ENCODE measurements around the gene KRT82. TPM values are rescaled to one million over a fixed set of nuclear protein-coding genes. Genes with fewer than 3 reads are reported as not detected.
A peak's percentile ranks its signal among the peaks of the same experiment; 100 is the strongest.
"Not testable (repeated sequence)": the region's sequence is repeated elsewhere in the genome, so short reads cannot be mapped to it uniquely, and the experiment has no call there.

KRT82 gene
- not detected for polyA plus RNA-seq

GRCh38 chr12:52405922-52406385 lies at the start of gene KRT82:
KRT82 (minus strand) TSS chr12:52406335; CDS start chr12:52406277, 58 bp downstream.
- H3K36me3 ChIP-seq (ENCODE audit: control insufficient read depth in 2 of 2, insufficient read depth in 2 of 2, low read length in 1 of 2) = no peaks in the 10 kb centered on the region
- H3K27ac ChIP-seq (ENCODE audit: low read depth in 2 of 2, low read length in 1 of 2) = no peak within 1 kb of the TSS
- H3K9me3 ChIP-seq (ENCODE audit: control insufficient read depth in 2 of 2, insufficient read depth in 1 of 2, low read depth in 1 of 2, low read length in 1 of 2) = no peaks in the 10 kb centered on the region
- no peak within 1 kb of the TSS for H3K4me3 ChIP-seq (ENCODE audit: low read depth in 1 of 2, low read length in 2 of 2)
- 92 to 94% methylated on average over 14 of the region's 14 CpGs for WGBS, 2 donors
- H3K4me1 ChIP-seq (ENCODE audit: control insufficient read depth in 2 of 2, insufficient read depth in 2 of 2, low read length in 1 of 2) = no peaks in the 10 kb centered on the region
- no peaks in the 10 kb centered on the region for H3K27me3 ChIP-seq (ENCODE audit: control insufficient read depth in 1 of 2, insufficient read depth in 2 of 2, low read length in 2 of 2)

DNA sequence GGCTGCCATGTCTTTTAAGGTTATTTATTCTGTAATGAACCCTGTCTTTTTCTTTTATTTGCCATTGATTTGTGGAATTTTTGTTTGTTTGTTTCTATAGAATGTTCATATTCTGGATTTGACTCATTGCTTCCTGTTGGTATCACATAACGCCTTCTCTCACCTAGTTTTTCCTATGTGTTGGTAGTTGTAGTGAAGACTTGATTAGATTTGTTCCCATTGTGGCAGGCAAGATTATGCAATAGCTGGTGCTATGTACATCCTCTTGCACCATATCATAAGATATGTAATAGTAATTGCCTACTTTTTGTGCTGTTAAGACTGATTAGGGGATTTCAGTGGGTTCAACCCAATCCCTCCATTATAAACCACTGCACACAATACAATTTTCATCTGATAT lies 49.7 kb upstream of the KRT82 start:
- Histone ChIP-seq H3K4me3 (ENCODE audit: low read depth in 1 of 2, low read length in 2 of 2) (no peak overlapping the region), H3K27ac (ENCODE audit: low read depth in 2 of 2, low read length in 1 of 2) (no peak overlapping the region), H3K9me3 (ENCODE audit: control insufficient read depth in 2 of 2, insufficient read depth in 1 of 2, low read depth in 1 of 2, low read length in 1 of 2) (no peaks in the 10 kb centered on the region), H3K27me3 (ENCODE audit: control insufficient read depth in 1 of 2, insufficient read depth in 2 of 2, low read length in 2 of 2) (no peaks in the 10 kb centered on the region), H3K36me3 (ENCODE audit: control insufficient read depth in 2 of 2, insufficient read depth in 2 of 2, low read length in 1 of 2) (no peaks in the 10 kb centered on the region), H3K4me1 (ENCODE audit: control insufficient read depth in 2 of 2, insufficient read depth in 2 of 2, low read length in 1 of 2) (no peaks in the 10 kb centered on the region)
- 78 to 82% methylated on average over 1 of the region's 1 CpG for WGBS, 2 donors

- H3K4me3 ChIP-seq (ENCODE audit: low read depth in 1 of 2, low read length in 2 of 2) = no peak overlapping the region
- WGBS, 2 donors = 57 to 61% methylated on average over 3 of the region's 3 CpGs
- no peak overlapping the region for H3K27ac ChIP-seq (ENCODE audit: low read depth in 2 of 2, low read length in 1 of 2)
- H3K27me3 ChIP-seq (ENCODE audit: control insufficient read depth in 1 of 2, insufficient read depth in 2 of 2, low read length in 2 of 2) = no peaks in the 10 kb centered on the region
- no peaks in the 10 kb centered on the region for H3K4me1 ChIP-seq (ENCODE audit: control insufficient read depth in 2 of 2, insufficient read depth in 2 of 2, low read length in 1 of 2)
- no peaks in the 10 kb centered on the region for H3K36me3 ChIP-seq (ENCODE audit: control insufficient read depth in 2 of 2, insufficient read depth in 2 of 2, low read length in 1 of 2)
- no peaks in the 10 kb centered on the region for H3K9me3 ChIP-seq (ENCODE audit: control insufficient read depth in 2 of 2, insufficient read depth in 1 of 2, low read depth in 1 of 2, low read length in 1 of 2)
Measured at GRCh38 chr12:52454411-52455201, 48.5 kb upstream of the KRT82 start.

GRCh38 chr12:52452101-52452500 lies 46.0 kb upstream of the KRT82 start, which contains the start of gene KRT6B:
KRT6B (minus strand) TSS chr12:52452146; CDS start chr12:52452078, 68 bp downstream.
- 57 to 72% methylated on average over 6 of the region's 6 CpGs for WGBS, 2 donors
- Histone ChIP-seq H3K4me1 (ENCODE audit: control insufficient read depth in 2 of 2, insufficient read depth in 2 of 2, low read length in 1 of 2) (no peaks in the 10 kb centered on the region), H3K9me3 (ENCODE audit: control insufficient read depth in 2 of 2, insufficient read depth in 1 of 2, low read depth in 1 of 2, low read length in 1 of 2) (no peaks in the 10 kb centered on the region), H3K27ac (ENCODE audit: low read depth in 2 of 2, low read length in 1 of 2) (peak within 1 kb of the TSS; percentile 61 to 65), H3K4me3 (ENCODE audit: low read depth in 1 of 2, low read length in 2 of 2) (no peak within 1 kb of the TSS), H3K27me3 (ENCODE audit: control insufficient read depth in 1 of 2, insufficient read depth in 2 of 2, low read length in 2 of 2) (no peaks in the 10 kb centered on the region), H3K36me3 (ENCODE audit: control insufficient read depth in 2 of 2, insufficient read depth in 2 of 2, low read length in 1 of 2) (peaks cover 0 to 5% of the 10 kb centered on the region in 2 donors)

- no peak overlapping the region for H3K27ac ChIP-seq (ENCODE audit: low read depth in 2 of 2, low read length in 1 of 2)
- H3K4me1 ChIP-seq (ENCODE audit: control insufficient read depth in 2 of 2, insufficient read depth in 2 of 2, low read length in 1 of 2) = peaks cover 0 to 3% of the 10 kb centered on the region in 2 donors
- H3K27me3 ChIP-seq (ENCODE audit: control insufficient read depth in 1 of 2, insufficient read depth in 2 of 2, low read length in 2 of 2) = no peaks in the 10 kb centered on the region
- H3K4me3 ChIP-seq (ENCODE audit: low read depth in 1 of 2, low read length in 2 of 2) = no peak overlapping the region
- WGBS, 2 donors = 54 to 63% methylated on average over 3 of the region's 3 CpGs
- H3K9me3 ChIP-seq (ENCODE audit: control insufficient read depth in 2 of 2, insufficient read depth in 1 of 2, low read depth in 1 of 2, low read length in 1 of 2) = no peaks in the 10 kb centered on the region
- H3K36me3 ChIP-seq (ENCODE audit: control insufficient read depth in 2 of 2, insufficient read depth in 2 of 2, low read length in 1 of 2) = peaks cover 0 to 5% of the 10 kb centered on the region in 2 donors
Measured at GRCh38 chr12:52448228-52448627, 42.1 kb upstream of the KRT82 start.

GRCh38 chr12:52447196-52447595 lies 41.1 kb upstream of the KRT82 start:
- H3K9me3 ChIP-seq (ENCODE audit: control insufficient read depth in 2 of 2, insufficient read depth in 1 of 2, low read depth in 1 of 2, low read length in 1 of 2); H3K27me3 ChIP-seq (ENCODE audit: control insufficient read depth in 1 of 2, insufficient read depth in 2 of 2, low read length in 2 of 2): not testable (repeated sequence)
- WGBS, 2 donors = 91 to 93% methylated on average over 11 of the region's 11 CpGs

DNA sequence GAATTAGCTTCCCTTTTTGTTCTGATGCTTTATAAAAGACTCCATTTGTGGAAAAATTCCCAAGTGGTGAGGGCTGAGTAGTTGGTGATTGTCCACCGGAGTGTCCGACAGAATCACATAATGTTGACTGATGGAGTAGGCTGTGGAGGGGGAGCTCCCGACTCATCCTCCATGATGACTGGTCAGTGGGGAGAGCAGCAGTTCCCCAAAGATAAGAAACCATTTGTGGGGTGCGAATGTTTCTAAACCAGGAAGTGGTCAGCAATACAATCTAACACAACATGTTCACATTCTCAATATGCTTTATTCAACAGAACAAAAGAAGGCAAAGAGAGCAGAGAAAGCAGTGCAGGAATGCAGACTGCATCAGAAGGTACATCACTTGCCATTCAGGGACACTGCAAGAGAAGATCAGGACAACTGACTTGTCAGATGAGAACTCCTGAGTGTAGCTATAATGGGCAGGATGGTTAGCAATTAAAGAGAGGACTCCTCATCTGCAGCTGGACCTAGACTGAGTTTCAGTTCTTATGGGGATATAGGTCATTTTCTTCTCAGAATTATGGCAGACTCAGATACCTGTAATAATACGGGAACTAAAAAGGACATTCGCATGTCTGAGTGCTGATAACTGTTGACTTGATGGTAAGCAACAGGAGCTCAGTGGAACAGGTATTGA lies 40.4 kb upstream of the KRT82 start:
- Histone ChIP-seq H3K27ac (ENCODE audit: low read depth in 2 of 2, low read length in 1 of 2) (no peak overlapping the region), H3K4me1 (ENCODE audit: control insufficient read depth in 2 of 2, insufficient read depth in 2 of 2, low read length in 1 of 2) (peaks cover 0 to 6% of the 10 kb centered on the region in 2 donors), H3K9me3 (ENCODE audit: control insufficient read depth in 2 of 2, insufficient read depth in 1 of 2, low read depth in 1 of 2, low read length in 1 of 2) (no peaks in the 10 kb centered on the region), H3K4me3 (ENCODE audit: low read depth in 1 of 2, low read length in 2 of 2) (no peak overlapping the region), H3K27me3 (ENCODE audit: control insufficient read depth in 1 of 2, insufficient read depth in 2 of 2, low read length in 2 of 2) (no peaks in the 10 kb centered on the region), H3K36me3 (ENCODE audit: control insufficient read depth in 2 of 2, insufficient read depth in 2 of 2, low read length in 1 of 2) (peaks cover 0 to 5% of the 10 kb centered on the region in 2 donors)
- 82 to 86% methylated on average over 6 of the region's 6 CpGs for WGBS, 2 donors

More at GRCh38 chr12:52447196-52447595, 41.1 kb upstream of the KRT82 start:
- not testable (repeated sequence) for H3K4me3 ChIP-seq (ENCODE audit: low read depth in 1 of 2, low read length in 2 of 2); H3K36me3 ChIP-seq (ENCODE audit: control insufficient read depth in 2 of 2, insufficient read depth in 2 of 2, low read length in 1 of 2); H3K27ac ChIP-seq (ENCODE audit: low read depth in 2 of 2, low read length in 1 of 2); H3K4me1 ChIP-seq (ENCODE audit: control insufficient read depth in 2 of 2, insufficient read depth in 2 of 2, low read length in 1 of 2)

GRCh38 chr12:52445876-52446275 lies 39.7 kb upstream of the KRT82 start:
- Histone ChIP-seq H3K4me3 (ENCODE audit: low read depth in 1 of 2, low read length in 2 of 2) (no peak overlapping the region), H3K9me3 (ENCODE audit: control insufficient read depth in 2 of 2, insufficient read depth in 1 of 2, low read depth in 1 of 2, low read length in 1 of 2) (no peaks in the 10 kb centered on the region), H3K27me3 (ENCODE audit: control insufficient read depth in 1 of 2, insufficient read depth in 2 of 2, low read length in 2 of 2) (no peaks in the 10 kb centered on the region), H3K4me1 (ENCODE audit: control insufficient read depth in 2 of 2, insufficient read depth in 2 of 2, low read length in 1 of 2) (peaks cover 0 to 6% of the 10 kb centered on the region in 2 donors), H3K27ac (ENCODE audit: low read depth in 2 of 2, low read length in 1 of 2) (no peak overlapping the region), H3K36me3 (ENCODE audit: control insufficient read depth in 2 of 2, insufficient read depth in 2 of 2, low read length in 1 of 2) (peaks cover 0 to 5% of the 10 kb centered on the region in 2 donors)
- 55 to 68% methylated on average over 3 of the region's 3 CpGs for WGBS, 2 donors

DNA sequence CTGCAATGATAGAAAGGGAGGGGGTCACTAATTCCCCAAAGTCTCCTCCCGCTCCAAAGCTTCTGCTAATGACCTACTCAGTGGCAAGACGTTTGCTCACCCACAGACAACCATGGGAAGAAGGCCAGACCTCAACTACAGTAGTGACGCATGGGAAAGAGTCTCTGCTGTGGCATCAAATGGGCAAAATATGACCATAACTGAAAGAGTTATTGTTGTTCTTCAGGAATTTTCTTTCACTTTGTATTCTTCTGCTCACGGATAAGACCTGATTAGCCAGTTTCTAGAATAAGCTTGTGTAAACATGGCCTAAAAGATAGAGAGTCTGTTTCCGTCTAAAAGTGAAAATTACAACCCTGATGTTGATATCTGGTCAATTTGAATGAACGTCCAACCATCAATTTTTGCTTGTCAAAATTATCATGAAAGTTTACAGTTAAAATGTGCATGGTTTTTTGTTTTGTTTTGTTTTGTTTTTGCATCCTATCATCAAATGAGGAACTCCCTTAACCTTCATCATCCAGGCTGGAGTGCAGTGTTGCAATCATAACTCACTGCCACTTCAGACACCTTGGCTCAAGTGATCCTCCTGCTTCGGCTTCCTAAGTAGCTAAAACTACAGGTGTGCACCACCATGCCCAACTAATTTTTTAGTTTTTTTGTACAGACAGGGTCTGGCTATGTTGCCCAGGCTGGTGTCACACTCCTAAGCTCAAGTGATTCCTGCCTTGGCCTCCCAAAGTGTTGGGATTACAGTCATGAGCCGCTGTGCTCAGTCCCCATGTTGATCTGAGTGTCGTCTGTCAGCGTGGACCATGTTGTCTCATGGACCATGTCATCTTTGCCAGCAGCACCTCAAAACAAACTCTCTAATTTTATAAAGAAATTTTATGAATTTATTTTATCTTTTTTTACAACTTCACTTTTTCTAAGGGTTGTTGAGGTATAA lies 38.8 kb upstream of the KRT82 start:
- Histone ChIP-seq H3K4me1 (ENCODE audit: control insufficient read depth in 2 of 2, insufficient read depth in 2 of 2, low read length in 1 of 2) (peaks cover 0 to 11% of the 10 kb centered on the region in 2 donors), H3K36me3 (ENCODE audit: control insufficient read depth in 2 of 2, insufficient read depth in 2 of 2, low read length in 1 of 2) (peaks cover 0 to 5% of the 10 kb centered on the region in 2 donors), H3K9me3 (ENCODE audit: control insufficient read depth in 2 of 2, insufficient read depth in 1 of 2, low read depth in 1 of 2, low read length in 1 of 2) (no peaks in the 10 kb centered on the region), H3K27me3 (ENCODE audit: control insufficient read depth in 1 of 2, insufficient read depth in 2 of 2, low read length in 2 of 2) (no peaks in the 10 kb centered on the region), H3K27ac (ENCODE audit: low read depth in 2 of 2, low read length in 1 of 2) (peak overlapping the region; percentile 23 to 50), H3K4me3 (ENCODE audit: low read depth in 1 of 2, low read length in 2 of 2) (no peak overlapping the region)
- 53 to 58% methylated on average over 10 of the region's 10 CpGs for WGBS, 2 donors

All from esophagus (tissue), 2 donors.